HepG2 (cell line): ENCODE results near the gene IQCH. TPM values are rescaled to one million over a fixed set of nuclear protein-coding genes. Genes with fewer than 3 reads are reported as not detected.

Source experiments
- AKAP8 ChIP-seq: sonication (generic); formaldehyde crosslinking; IDR thresholded peaks from 2 replicates; pipeline ENCODE4 v1.5.1; 2020; ENCODE audit warnings: mild to moderate bottlenecking, missing genetic modification reagents
- FOSL2 ChIP-seq: sonication (generic); formaldehyde crosslinking; IDR thresholded peaks from 2 replicates; pipeline ENCODE4 v1.4.0; 2020; ENCODE audit warnings: missing genetic modification reagents
- TAF1 ChIP-seq: sonication (generic); formaldehyde crosslinking; IDR thresholded peaks from 2 replicates; pipeline ENCODE4 v1.4.0; 2020; ENCODE audit warnings: missing genetic modification reagents
- ZBTB25 ChIP-seq: IDR thresholded peaks from 2 replicates; pipeline ENCODE4 v1.6.1; 2018; ENCODE audit warnings: missing genetic modification reagents
- ZBTB37 ChIP-seq: sonication (generic); formaldehyde crosslinking; IDR thresholded peaks from 2 replicates; pipeline ENCODE4 v1.4.0; 2020; ENCODE audit warnings: mild to moderate bottlenecking, missing genetic modification reagents
- ZNF513 ChIP-seq: sonication (generic); formaldehyde crosslinking; conservative IDR thresholded peaks from 2 replicates; pipeline ENCODE4 v1.5.0; 2020; ENCODE audit warnings: missing genetic modification reagents
- ZNF75D ChIP-seq: sonication (generic); formaldehyde crosslinking; IDR thresholded peaks from 2 replicates; pipeline ENCODE4 v1.8.1; 2023; ENCODE audit warnings: missing genetic modification reagents, mild to moderate bottlenecking, borderline replicate concordance
- polyA plus RNA-seq, 8 experiments: library from polyadenylated mRNA; depleted of rRNA in 3 of 8; stranded (reverse) in 7 of 8; unstranded in 1 of 8; fragments of >200 nt; fragmentation: Illumina TruSeq in 4 of 8; extraction: Trizol in 4 of 8; gene quantifications; 2 replicates each; pipeline versions ENCODE4 v1.2.1 to v1.2.3, GENCODE V29; 2011 to 2016; ENCODE audit warnings: low read depth in 4 of 8, missing spikeins in 1 of 8, mixed read lengths in 1 of 8; ENCODE audit not compliant: insufficient read depth in 1 of 8
- total RNA-seq, 5 experiments: library from RNA; depleted of rRNA; stranded (reverse); fragments of >200 nt; fragmentation: Illumina TruSeq; extraction: Trizol; gene quantifications; 2 replicates each; pipeline ENCODE4 v1.2.3, GENCODE V29; 2016; ENCODE audit warnings: low read depth in 1 of 5
- TF ChIP-seq, protein P1 (sequence below): sonication (generic); formaldehyde crosslinking; IDR thresholded peaks from 2 replicates; pipeline ENCODE4 v1.9.0; 2022; ENCODE audit warnings: missing genetic modification reagents, mild to moderate bottlenecking, borderline replicate concordance

Gene IQCH
- total and polyA plus RNA-seq, 2 of the 13 experiments (the other 11 are each of a cell fraction or from before 2014, with no cell fraction given) = 0.16 to 0.55 TPM

- TF ChIP-seq ZNF513 (CRISPR knock-in tag) (no peak), ZBTB25 (no peak), TAF1 (CRISPR knock-in tag) (no peak), ZNF75D (CRISPR knock-in tag) (no peak), AKAP8 (CRISPR knock-in tag) (no peak), FOSL2 (CRISPR knock-in tag) (no peak), ZBTB37 (CRISPR knock-in tag) (no peak)
- TF ChIP-seq, protein P1, sequence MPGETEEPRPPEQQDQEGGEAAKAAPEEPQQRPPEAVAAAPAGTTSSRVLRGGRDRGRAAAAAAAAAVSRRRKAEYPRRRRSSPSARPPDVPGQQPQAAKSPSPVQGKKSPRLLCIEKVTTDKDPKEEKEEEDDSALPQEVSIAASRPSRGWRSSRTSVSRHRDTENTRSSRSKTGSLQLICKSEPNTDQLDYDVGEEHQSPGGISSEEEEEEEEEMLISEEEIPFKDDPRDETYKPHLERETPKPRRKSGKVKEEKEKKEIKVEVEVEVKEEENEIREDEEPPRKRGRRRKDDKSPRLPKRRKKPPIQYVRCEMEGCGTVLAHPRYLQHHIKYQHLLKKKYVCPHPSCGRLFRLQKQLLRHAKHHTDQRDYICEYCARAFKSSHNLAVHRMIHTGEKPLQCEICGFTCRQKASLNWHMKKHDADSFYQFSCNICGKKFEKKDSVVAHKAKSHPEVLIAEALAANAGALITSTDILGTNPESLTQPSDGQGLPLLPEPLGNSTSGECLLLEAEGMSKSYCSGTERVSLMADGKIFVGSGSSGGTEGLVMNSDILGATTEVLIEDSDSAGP (CRISPR knock-in tag) = no peak
Observed at GRCh38 chr15:67380921-67381320, 126.3 kb downstream of the IQCH start (continued).
